Skeletal muscle cell (primary cell): ENCODE results near the gene POLR3H.

ENCODE experiments used
- DNase-seq: peaks from one replicate; pipeline ENCODE4 v3.0.0-alpha.2; 2010; ENCODE audit warnings: low read depth
- H3K4me3 ChIP-seq: 2 replicates; pipeline ENCODE4 v1.5.1; 2011; ENCODE audit warnings: low read depth, mild to moderate bottlenecking, control low read depth, low read length, moderate library complexity

Gene POLR3H

DNA sequence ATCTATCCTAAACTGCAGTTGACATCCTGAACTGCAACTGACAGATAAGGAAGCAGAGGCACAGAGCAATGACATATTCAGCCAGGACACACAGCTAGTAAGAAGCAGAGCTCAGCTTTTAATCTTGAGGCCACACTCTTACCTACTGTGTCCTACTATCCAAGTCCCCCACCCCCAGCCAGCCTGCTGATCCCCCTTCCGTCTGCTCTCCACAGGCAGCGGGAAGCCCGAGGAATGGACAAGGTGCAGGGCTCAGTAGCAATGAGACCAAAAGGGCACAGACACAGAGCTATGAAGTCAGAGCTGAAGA lies 4.3 kb downstream of the POLR3H start:
- no peak for DNase-seq
- no peak overlapping the region for H3K4me3 ChIP-seq

DNA sequence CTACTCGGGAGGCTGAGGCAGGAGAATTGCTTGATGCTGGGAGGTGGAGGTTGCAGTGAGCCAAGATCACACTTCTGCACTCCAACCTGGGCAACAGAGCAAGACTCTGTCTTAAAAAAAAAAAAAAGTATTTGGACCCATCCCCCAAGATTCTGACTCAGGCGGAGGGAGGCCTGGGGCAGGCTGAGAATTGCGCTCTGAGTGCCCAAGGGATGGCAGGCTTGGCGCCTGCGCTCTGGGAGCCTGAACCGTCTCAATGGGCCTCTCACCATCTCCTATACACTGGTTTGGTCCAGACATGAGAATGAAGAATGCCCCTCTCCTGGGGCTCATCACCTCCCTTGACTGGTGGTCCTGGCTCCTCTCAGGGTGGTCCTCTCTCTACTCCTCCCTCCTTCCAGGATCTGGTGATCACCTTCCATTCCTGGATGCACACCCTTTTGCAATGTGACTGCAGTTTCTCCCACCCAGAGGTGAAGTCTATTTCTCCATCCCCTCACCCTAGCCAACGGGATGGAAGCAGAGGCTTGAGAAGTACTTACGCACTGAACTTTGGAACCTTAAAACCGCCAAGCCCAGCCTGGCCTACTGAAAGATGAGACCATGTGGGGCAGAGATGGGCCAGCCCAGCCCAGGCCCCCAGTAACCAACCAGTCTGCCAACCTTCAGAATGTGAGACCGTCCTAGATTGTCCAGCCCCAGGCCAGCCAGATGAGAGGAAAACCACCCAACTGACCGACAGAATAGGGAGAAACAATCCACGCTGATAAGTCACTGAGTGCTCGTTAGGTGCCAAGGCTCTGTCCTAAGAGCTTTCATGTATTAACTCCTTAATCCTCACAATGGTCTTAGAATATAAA lies 4.9 kb downstream of the POLR3H start:
- no peak overlapping the region for H3K4me3 ChIP-seq
- no peak for DNase-seq

DNA sequence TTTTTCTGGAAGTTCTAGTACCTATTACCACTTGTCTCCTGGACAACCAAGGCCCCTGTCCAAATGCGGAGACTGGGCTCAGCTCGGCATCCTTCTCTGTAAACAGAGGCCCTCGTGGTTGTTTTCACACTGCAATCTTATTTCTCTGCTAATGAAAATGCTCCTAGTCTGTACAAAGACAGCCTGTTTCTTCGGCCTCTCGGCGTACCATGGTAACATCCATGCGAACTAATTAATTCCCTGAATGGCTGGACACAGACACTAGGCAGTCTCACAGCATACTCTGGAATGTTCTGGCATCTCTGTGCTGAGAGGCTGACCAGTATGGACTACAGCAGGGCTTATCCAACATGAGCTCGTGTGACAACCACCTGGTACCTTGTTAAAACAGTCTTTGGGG lies 5.7 kb downstream of the POLR3H start:
- DNase-seq: no peak
- no peak overlapping the region for H3K4me3 ChIP-seq

DNA sequence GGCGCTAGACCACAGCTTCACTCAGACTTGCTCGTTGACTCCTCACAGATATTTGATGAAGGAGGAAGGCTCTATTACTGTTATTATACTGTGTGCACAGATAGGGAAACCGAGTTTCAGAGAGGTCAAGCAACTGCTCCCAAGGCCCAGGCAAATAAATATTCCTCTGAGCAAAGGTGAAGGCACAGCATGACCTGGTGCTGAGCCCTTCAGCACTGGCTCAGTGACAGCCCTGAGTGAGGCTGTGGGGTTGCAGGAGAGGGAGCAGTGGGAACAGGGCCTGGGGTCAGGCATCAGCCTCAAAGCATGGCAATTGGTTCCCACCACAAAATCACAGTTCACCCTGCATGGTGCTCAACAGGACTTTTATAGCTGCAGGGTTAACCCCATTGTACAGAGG lies 7.1 kb downstream of the POLR3H start:
- no peak overlapping the region for H3K4me3 ChIP-seq
- DNase-seq: no peak

DNA sequence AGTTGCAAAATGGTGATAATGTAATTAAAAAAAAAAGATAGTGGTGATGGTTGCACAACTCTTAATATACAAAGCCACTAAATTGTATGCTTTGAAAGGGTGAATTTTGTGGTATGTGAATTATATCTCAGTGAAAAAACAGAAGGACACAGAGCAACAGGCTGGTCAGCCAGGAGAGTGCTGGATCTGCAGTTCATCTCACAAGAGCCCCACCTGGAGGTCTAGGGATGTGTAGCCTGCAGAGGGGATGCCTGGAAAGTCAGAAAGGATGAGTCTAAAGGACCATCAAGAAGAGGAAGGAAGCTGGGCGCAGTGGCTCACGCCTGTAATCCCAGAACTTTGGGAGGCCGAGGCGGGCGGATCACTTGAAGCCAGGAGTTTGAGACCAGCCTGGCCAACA lies 9.0 kb downstream of the POLR3H start:
- no peak overlapping the region for H3K4me3 ChIP-seq
- DNase-seq: no peak

DNA sequence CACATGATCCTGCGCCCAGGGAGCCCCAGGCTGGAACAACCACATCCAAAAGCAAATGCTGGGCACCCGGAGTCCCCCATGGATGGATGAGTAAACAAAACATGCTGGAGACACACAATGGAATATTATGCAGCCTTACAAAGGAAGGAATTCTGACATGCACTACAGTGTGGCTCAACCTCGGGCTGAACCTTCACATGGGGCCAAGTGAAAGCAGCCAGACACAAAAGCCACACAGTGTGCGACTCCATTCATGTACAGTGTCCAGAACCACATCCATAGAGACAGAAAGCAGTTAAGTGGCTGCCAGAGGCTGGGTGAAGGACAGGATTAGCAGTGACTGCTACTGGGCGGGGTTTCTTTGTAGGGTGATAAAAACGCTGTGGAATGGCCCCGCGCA lies 10.1 kb downstream of the POLR3H start:
- H3K4me3 ChIP-seq: no peak overlapping the region
- DNase-seq: no peak

DNA sequence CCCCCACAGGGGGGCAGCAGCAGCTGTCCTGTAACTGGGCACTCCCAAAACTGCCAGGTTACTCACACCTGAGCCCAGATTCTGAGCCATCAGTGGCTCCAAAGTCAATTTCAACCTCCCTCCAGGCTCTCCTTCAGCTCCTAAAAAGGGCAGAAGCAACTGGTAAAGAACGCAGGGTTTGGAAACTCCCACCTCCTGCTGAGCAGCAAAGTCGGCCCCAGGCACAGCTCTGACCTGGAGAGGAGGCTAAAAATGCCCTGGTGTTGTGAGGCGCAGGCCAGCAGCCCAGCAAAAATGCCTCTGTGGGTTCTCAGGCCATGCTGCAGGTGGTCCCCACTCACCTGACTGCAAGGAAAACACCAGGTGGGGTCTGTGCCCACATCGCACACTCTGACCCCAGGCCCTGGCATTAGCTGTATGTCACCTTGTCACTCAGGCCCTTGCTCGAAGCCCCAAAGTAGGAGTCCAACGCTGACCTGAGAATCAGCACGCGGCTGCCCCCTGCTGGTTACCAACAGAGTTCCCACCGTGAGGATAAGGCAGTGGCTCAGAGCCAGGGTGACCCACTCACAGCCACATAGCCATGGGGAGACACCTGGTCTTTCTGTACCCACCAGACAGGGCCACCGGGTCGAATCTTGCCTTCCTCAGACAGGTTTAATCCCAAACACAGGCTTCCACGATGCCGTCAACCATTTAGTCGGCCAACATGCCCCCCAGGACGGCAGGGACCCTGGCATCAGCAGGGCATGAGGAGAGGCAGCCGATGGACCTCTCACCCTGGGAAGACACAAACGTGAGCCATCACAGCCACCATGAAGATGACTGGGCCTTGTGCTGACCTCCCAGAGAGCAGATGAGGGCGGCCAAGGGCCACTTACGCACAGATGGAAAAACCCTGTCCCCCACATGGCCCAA lies 11.1 kb downstream of the POLR3H start:
- no peak for DNase-seq
- H3K4me3 ChIP-seq: no peak overlapping the region

DNA sequence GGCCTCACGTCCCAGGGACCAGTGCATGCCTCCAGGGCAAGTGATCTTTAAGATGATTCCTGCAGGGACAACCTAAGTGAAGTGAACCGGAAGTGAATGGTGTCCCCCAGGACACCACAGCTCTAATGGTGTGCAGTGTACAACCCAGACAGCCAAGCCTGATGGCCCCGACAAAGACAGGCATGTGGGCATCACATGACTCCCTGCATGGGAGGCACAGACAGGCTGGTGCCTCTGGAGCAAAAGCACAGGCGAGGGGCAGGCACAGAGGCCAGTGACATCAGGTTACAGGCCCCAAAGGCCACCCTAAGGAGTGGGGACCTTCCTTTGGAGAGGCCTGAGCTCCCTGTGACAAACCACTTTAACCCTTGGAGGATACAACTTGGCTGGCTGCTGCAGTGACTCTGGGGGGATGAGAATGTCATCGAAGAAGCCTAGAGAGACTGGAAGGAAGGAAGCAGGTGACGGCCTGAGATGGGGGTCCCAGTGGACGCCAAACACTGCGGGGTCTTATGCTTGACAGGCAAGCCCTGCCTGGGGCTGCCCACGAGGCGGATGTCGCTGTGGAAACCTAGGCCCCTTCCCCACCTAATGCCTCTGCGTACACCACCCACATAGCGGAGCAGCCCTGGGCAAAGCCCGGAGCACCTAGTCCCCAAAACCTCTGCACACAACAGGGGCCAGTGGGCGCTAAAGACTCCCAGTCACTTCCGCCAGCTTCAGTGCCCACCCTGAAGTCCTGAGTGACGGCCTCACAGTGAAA lies 12.4 kb downstream of the POLR3H start:
- H3K4me3 ChIP-seq: no peak overlapping the region
- no peak for DNase-seq

DNA sequence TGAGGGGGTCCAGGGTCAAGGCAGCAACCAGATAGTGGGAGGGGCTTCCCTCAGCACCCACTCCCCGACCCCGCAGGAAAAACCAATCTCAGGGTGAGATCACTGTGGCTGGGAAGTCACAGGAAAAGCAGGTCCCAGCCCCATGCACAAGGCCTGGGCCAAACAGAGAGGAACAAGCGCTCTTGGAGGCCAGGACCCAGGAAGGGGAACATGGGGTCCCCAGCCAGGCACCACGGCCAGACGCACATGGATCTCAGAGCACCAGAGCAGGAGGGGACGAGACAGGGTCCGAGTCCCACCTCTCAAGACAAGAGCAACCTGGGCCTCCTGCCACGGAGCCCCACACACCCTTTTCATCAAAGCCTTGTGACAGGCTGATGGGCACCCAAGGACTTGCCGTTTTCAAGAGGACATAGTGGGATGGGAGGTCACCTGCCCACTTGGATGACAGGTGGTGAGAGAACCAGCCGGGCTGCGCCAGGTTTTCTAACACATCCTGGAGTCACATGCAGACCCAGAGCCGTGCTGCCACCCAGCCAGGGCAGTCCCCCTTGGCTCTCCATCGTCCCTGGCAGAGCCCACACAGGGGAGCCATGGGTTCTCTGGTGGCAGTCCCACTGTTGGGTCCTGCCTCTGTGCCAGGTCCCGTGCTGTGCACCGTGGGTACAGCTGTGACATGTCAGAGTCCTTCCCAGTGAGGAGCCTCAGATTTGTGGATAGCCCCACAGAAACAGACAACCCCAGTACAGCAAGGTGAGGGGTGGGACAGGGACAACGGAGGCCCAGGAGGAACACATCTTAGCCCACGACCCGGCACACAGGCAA lies 13.2 kb downstream of the POLR3H start:
- DNase-seq: no peak

DNA sequence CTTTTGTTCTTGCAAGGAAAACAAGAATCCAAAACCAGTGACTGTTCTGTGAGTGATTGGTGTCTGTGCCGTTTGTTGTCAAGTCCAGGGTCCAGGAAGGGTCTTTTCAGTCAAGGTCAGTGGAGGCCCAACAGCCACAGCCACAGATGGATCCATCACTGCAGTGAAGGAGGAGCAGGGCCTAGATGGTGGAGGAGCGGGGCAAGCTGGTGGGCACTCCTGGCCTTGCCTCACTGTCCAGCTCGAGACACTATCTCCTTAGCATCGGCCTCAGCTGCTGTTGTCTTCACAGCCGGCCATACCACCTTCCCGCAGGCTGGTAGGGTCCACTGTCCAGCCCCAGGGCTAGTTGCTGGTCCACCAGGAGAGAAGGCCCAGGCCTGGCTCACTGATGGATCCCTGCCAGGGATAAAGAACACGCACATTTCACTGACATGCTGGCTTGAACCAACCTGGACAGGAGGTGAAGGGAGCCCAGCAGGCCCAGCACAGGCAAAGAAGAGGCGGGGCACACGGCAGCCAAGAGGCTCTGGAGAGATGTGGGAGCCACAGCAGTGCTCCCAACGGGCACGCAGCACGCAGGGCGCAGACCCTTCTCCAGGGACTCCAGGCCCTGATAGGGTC lies 15.2 kb downstream of the POLR3H start:
- no peak for DNase-seq
- H3K4me3 ChIP-seq: no peak overlapping the region

More for the DNA sequence above, 13.2 kb downstream of the POLR3H start:
- H3K4me3 ChIP-seq: no peak overlapping the region

DNA sequence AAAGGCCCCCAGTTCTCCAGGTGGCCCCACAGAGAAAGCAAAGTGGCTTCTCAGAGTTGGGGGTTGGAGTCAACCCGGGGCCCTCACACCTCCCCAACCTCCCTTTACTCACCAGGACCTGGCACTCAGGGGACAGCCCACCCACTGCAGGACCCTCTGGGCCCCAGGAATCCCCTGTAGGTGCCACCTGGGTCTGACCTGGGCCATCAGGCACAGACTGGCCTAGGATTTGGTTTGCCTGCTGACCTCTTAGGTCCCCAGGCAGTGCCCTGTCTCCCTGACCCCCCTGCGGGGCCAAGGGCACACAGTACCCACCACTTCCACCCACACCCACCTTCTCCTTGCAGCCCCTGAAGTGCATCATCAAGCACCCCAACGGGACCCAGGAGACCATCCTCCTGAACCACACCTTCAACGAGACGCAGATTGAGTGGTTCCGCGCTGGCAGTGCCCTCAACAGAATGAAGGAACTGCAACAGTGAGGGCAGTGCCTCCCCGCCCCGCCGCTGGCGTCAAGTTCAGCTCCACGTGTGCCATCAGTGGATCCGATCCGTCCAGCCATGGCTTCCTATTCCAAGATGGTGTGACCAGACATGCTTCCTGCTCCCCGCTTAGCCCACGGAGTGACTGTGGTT lies 16.0 kb downstream of the POLR3H start:
- no peak overlapping the region for H3K4me3 ChIP-seq
- no peak for DNase-seq

DNA sequence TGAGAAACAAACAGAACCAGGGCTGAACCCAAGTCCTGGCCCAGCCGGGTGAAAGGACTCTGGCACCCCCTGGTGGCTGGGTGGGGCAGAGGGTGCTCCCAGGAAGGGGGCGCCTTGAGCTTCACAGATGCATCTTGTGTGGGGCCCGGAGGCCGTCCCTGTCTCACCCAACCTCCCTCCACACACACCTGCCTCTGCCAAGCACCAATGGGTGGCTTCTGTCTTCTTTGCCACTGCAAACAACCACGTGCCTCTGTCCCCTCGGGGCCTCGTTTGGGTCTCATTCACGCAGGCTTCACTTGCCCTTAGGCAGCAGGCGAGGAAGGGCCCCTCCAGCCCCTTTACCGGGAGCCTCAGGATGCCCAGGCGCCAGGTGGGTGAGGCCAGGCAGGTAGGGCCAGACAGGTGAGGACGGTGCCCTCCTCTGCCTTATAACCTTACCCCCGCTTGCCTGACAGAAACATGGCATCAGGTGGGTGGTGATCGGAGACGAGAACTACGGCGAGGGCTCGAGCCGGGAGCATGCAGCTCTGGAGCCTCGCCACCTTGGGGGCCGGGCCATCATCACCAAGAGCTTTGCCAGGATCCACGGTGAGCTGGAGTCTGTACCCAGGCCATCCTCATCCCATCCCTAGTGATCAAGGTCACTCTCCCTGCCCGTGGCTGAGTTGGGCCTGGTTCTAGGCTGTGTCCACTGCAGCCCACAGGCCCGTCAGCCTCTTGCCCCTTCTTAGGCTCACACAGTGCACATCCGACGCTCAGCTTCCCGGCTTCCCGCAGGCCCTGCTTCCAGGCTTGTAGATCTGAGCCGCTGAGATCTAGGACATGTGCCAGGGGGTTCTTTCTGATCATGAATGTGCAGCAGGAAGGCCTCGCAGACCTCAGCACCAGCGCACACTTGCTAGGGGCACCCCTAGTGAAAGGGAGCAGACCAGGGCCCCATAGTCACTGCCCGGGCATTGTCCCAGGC lies 17.2 kb downstream of the POLR3H start:
- DNase-seq: no peak
- H3K4me3 ChIP-seq: no peak overlapping the region

DNA sequence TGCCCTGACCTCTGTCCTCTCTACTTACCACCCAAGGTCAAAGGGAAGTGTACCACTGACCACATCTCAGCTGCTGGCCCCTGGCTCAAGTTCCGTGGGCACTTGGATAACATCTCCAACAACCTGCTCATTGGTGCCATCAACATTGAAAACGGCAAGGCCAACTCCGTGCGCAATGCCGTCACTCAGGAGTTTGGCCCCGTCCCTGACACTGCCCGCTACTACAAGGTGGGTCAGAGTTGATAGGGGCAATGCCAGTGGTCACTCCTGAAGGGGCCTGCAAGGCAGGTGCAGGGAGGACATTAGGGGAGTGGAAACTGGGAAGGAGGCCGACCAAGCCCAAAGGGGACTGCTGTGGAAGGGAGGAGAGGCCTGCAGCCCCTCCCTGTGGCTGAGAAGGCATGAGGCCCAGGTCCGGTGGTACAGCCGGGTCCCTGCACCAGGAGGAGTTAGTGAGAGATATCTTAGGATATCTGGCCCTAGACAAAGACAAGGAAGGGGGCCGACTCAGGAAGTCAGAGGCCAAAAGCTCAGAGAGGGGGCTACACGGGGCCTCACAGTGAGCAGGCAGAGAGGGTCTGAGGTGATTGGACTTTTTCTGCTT lies 17.9 kb downstream of the POLR3H start:
- no peak for DNase-seq
- no peak overlapping the region for H3K4me3 ChIP-seq

DNA sequence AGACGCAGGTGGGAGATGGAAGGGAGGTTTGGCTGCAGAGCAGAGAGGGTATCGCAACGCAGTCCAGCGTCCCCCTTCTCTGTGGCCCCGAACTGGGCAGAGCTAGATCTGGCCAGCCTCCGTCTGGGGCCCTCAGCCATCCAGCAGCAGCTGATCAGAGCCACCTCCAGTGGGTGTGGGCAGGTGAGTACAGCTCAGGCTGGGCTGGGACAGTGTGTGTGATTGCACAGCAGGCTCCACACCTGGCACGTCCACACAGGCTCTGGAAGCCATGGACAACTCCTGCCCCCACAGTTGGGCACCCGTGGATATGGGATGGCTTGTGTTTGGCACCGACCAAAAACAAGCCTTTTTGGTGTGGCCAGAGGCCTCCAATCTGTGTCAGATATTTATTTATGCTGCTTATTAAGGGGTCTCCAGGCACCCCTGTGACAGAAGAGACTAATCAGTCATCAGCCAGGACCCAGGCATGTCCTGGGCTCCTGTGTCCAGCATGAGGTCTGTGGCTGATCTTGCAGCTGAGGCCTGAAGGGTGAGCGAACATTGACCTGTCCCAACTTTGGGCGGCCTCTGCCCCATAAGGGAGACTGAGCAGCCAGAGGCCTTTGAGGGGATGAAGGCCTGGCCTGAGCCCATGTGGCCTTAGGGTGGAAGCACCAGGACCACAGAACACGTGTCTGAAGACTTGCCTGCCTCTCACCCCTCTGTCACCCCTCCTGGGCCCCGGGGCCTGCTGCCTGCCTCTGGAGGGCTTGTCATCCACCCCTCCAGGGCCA lies 18.6 kb downstream of the POLR3H start:
- DNase-seq: no peak
- no peak overlapping the region for H3K4me3 ChIP-seq

DNA sequence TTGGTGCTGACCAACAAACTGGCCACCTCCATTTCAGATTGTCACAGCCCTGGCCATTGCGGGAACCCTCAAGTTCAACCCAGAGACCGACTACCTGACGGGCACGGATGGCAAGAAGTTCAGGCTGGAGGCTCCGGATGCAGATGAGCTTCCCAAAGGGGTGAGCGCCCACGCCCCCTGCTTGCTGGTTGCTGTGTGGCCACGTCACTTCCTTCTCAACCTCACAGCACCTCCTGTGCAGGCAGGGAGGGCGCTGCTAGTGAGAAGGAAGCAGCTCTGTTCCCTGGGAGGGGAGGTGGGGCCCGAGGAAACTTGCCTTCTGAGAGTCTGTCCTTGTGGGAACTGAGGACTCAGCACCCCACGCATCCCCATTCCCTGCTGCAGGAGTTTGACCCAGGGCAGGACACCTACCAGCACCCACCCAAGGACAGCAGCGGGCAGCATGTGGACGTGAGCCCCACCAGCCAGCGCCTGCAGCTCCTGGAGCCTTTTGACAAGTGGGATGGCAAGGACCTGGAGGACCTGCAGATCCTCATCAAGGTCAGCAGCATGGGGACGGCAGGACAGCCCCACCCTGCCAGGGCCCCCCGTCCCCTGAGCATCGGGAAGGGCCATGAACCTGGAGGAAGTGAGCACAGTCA lies 19.3 kb downstream of the POLR3H start:
- no peak overlapping the region for H3K4me3 ChIP-seq
- DNase-seq: no peak

DNA sequence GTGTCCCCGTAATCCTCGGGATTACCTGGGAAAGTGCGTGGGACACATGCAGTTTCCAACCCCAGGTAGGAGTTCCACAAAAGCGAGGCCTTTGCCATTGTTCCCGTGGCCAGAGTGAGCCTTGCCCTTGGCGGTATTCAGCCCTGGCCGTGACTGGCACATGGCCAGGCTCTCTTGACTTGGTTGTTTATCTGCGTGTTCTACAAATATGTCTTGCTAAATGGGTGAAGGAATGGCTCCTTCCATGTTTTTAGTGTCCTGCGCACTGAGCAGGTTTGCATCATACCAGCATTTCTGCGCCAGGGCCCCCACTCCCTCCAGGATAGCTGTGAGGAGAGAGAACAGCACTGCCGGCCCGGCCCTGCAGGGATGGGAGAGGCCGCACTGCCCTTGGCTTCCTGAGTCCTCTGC lies 20.0 kb downstream of the POLR3H start:
- no peak overlapping the region for H3K4me3 ChIP-seq
- no peak for DNase-seq
